Ectodermal cell (in vitro differentiated cells): ENCODE results near the gene C1orf56. TPM values are rescaled to one million over a fixed set of nuclear protein-coding genes. Genes with fewer than 3 reads are reported as not detected.

Experiments used
- H3K27ac ChIP-seq: 2 replicates; pipeline ENCODE4 v1.7.0; 2013; ENCODE audit warnings: mild to moderate bottlenecking, low read depth, low read length; ENCODE audit not compliant: insufficient read depth, poor library complexity, severe bottlenecking
- H3K27me3 ChIP-seq: 2 replicates; pipeline ENCODE4 v1.7.0; 2013; ENCODE audit warnings: mild to moderate bottlenecking, low read length; ENCODE audit not compliant: insufficient read depth, control insufficient read depth, poor library complexity, severe bottlenecking
- H3K36me3 ChIP-seq: one replicate; pipeline ENCODE4 v1.7.0; 2013; ENCODE audit warnings: low read length; ENCODE audit not compliant: control insufficient read depth, insufficient read depth
- H3K4me1 ChIP-seq: one replicate; pipeline ENCODE4 v1.7.0; 2013; ENCODE audit warnings: low read length; ENCODE audit not compliant: control insufficient read depth, insufficient read depth
- H3K4me3 ChIP-seq: 2 replicates; pipeline ENCODE4 v1.7.0; 2013; ENCODE audit warnings: low read depth, low read length, control low read depth; ENCODE audit not compliant: insufficient read depth
- H3K9me3 ChIP-seq: 2 replicates; pipeline ENCODE4 v1.7.0; 2013; ENCODE audit warnings: mild to moderate bottlenecking, low read length, moderate library complexity; ENCODE audit not compliant: control insufficient read depth
- WGBS, 2 experiments: methylation state at CpG; one replicate each; pipeline ENCODE4 v1.1.7; 2013; ENCODE audit warnings: missing lambda C conversion rate in 2 of 2; 5-methylcytosine and 5-hydroxymethylcytosine counted together
- polyA plus RNA-seq, 4 experiments: library from polyadenylated mRNA; stranded (reverse); fragments of 50-300 nt; gene quantifications; one replicate each; pipeline ENCODE4 v1.2.3, GENCODE V29; 2013

C1orf56 gene, protein sequence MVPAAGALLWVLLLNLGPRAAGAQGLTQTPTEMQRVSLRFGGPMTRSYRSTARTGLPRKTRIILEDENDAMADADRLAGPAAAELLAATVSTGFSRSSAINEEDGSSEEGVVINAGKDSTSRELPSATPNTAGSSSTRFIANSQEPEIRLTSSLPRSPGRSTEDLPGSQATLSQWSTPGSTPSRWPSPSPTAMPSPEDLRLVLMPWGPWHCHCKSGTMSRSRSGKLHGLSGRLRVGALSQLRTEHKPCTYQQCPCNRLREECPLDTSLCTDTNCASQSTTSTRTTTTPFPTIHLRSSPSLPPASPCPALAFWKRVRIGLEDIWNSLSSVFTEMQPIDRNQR
- 4.4 TPM for polyA plus RNA-seq (2013, experiment 1 of 4)
- 3.6 TPM for polyA plus RNA-seq (2013, experiment 2 of 4)
- 6.6 TPM for polyA plus RNA-seq (2013, experiment 3 of 4)
- polyA plus RNA-seq (2013, experiment 4 of 4), result 6.4 TPM

DNA sequence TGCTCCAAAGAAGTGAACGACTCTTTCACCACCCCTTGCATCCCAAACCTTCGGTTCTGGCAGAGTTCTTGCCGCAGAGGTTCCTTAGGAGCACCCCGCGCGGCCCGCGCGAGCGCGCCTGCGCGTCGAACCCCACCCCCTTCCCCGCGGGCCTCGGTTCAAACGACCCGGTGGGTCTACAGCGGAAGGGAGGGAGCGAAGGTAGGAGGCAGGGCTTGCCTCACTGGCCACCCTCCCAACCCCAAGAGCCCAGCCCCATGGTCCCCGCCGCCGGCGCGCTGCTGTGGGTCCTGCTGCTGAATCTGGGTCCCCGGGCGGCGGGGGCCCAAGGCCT lies at the start of gene C1orf56:
Gene C1orf56 (plus strand): TSS at position 161 of the 334 bp plus-strand sequence. CDS start 97 bp downstream, at position 258.
- no peaks in the 10 kb centered on the region for H3K36me3 ChIP-seq
- peaks cover 3% of the 10 kb centered on the region for H3K4me1 ChIP-seq
- 0 to 1% methylated on average over 29 of the region's 29 CpGs for WGBS, 2 experiments
- H3K27ac ChIP-seq, result peak within 1 kb of the TSS; percentile 71
- peak within 1 kb of the TSS; percentile 93 for H3K4me3 ChIP-seq
- no peaks in the 10 kb centered on the region for H3K9me3 ChIP-seq
- H3K27me3 ChIP-seq, result no peaks in the 10 kb centered on the region

DNA sequence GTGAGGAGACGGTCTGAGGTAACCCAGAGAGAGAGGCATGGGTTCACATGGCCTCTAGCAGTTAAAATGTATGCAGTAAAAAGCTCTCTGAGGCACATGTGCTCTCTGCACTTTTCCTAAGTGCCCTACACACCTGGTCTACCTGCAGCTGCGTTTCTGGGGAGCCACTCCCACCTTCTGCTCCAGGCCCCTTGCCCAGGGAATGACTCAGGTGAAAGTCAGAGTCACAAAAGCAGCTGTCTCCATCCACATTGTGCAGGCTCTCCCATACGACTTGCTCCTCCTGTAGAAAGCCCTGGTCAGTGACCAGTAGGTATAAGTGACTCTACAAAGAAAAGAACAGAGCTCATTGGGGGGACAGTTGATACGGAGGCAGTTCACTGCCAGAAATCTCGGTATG lies 49.6 kb upstream of the C1orf56 start:
- Histone ChIP-seq H3K9me3 (no peaks in the 10 kb centered on the region), H3K36me3 (no peaks in the 10 kb centered on the region), H3K27ac (no peak overlapping the region), H3K4me1 (peaks cover 4% of the 10 kb centered on the region), H3K4me3 (no peak overlapping the region), H3K27me3 (no peaks in the 10 kb centered on the region)
- 72 to 90% methylated on average over 4 to 5 of the region's 5 CpGs for WGBS, 2 experiments

DNA sequence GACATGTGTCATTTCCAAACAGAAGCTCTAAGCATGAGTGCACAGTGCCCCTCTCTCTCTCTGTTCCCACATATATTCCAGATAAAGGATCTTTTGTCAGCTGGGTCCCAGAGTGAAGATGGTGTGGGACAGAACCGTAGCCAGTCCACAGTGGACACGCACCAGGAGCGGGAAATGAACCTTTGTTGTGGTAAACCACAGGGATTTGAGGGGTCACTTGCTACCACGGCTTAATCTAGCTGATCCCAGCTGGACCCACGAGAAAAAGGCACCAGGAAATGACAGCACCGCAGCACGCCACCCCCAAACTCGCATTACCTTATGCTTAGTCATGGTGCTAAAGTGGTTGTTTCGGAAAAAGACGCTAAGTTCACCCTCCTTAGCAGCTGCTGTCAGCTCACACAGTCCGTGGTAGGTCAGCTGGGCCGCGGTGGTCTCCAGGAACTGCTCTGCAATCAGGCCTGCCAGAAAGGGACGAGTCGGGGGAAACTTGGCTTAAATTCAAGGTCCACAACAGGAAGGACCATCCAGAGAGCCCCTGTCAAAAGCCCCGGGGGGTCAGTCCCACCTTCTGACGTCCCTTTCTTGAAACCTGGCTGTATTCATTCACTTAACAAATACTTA lies 48.4 kb upstream of the C1orf56 start:
- Histone ChIP-seq H3K27ac (no peak overlapping the region), H3K27me3 (no peaks in the 10 kb centered on the region), H3K4me3 (no peak overlapping the region), H3K9me3 (no peaks in the 10 kb centered on the region), H3K36me3 (no peaks in the 10 kb centered on the region), H3K4me1 (peaks cover 4% of the 10 kb centered on the region)
- WGBS, 2 experiments, result 90 to 92% methylated on average over 17 of the region's 17 CpGs

DNA sequence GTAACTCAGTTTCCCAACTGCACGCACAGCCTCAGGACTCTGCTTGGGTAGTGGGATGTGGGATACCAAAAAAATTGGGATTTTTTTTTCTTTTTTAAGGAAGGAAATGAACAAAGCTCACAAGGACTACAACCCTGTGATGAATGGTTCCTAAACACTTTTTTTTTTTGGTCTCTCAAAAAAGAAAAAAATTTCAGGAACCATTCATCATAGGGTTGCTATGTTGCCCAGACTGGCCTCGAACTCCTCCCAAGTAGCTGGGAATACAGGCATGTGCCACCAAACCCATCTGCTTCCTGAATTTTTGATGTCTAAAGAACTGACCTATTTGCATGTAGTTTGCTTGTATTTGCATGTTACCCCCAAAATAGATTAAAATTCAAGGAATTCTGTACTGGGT lies 47.6 kb upstream of the C1orf56 start:
- Histone ChIP-seq H3K4me3 (no peak overlapping the region), H3K9me3 (no peaks in the 10 kb centered on the region), H3K36me3 (no peaks in the 10 kb centered on the region), H3K4me1 (peaks cover 4% of the 10 kb centered on the region), H3K27me3 (no peaks in the 10 kb centered on the region), H3K27ac (no peak overlapping the region)
- WGBS, 2 experiments, result 100% methylated on average over 2 of the region's 2 CpGs

DNA sequence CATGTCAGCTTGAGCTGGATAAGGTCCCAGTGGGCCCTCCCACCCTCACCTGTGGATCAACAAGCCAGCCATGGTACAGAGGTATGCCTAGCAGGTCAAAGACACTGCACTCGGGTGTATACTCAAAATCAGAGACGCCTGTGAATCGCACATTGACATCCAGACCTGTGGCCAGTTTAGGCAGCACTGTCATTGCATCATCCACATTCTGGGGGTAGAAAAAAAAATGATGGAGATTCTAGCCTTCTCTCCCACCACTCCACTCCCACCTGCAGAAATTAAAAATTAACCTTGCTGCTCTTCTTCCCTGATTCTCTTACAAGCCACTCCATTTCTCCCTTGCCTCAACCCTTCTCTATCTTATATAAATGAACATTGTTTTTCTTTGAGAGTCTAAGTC lies 47.1 kb upstream of the C1orf56 start:
- WGBS, 2 experiments, result 91 to 92% methylated on average over 3 of the region's 3 CpGs
- no peaks in the 10 kb centered on the region for H3K36me3 ChIP-seq

DNA sequence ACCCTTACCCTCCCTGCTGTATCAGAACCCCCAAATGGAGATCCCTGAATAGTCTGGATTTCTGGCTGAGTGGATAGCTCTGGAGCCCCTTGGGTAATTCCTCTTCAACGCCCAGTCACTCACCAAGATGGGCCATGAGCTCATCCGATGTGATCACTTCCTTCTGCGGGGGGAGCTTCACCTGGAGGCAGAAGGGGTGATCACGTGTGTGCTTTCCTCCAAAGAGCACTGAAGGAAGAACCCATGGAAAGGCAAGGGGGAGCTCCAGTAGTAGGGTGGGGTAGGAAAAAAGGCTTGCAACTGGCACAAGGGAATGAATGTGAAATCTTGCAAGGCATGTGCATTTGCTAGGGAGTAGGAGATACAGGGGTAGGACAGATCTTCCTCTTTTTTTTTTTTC lies 45.9 kb upstream of the C1orf56 start:
- Histone ChIP-seq H3K27ac (no peak overlapping the region), H3K27me3 (no peaks in the 10 kb centered on the region), H3K4me1 (peaks cover 9% of the 10 kb centered on the region), H3K9me3 (no peaks in the 10 kb centered on the region), H3K4me3 (no peak overlapping the region), H3K36me3 (no peaks in the 10 kb centered on the region)
- 88 to 90% methylated on average over 4 of the region's 4 CpGs for WGBS, 2 experiments

More for the DNA sequence above, 47.1 kb upstream of the C1orf56 start:
- no peak overlapping the region for H3K27ac ChIP-seq
- no peak overlapping the region for H3K4me3 ChIP-seq
- no peaks in the 10 kb centered on the region for H3K9me3 ChIP-seq
- no peaks in the 10 kb centered on the region for H3K27me3 ChIP-seq
- H3K4me1 ChIP-seq, result peaks cover 3% of the 10 kb centered on the region

DNA sequence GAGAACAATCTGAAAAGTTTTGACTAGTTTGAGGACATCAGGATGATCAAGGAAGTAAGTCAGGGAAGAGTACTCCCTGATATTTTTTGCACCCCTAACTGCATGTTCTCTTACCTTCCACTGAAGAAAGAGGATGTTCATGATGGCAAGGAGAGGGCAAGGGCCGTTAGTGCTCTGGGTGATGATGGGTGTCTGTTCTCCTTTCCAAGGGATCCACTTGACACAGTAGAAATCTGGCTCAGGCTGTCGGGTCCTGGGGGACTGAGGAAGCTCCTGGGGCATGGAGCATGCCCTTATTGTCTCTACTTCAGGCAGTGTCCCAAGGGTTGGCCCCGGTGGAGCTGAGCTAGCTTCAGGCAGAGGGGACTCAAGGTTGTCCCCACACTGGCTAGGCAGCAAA lies 45.5 kb upstream of the C1orf56 start:
- no peak overlapping the region for H3K27ac ChIP-seq
- 93 to 98% methylated on average over 3 of the region's 3 CpGs for WGBS, 2 experiments

DNA sequence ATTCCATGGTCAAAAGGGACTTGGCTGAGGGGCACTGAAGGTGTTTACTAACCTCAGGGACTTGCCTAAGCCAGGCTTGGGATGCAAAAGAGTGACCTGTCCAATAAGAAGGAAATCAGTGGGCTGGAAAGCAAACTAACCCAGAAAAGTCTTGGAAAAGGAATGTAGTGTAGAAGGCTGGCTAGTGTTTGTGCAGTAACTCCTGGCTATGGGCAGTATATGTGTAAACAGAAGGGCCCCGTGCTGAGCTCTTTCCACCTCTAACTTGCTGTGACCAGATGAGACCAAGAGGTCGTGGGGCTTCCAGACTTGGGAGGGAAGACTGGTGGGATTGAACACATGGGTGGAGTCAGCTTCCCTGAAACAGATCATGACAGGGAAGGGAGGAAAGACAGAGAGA lies 44.9 kb upstream of the C1orf56 start:
- no peaks in the 10 kb centered on the region for H3K9me3 ChIP-seq
- WGBS, 2 experiments, result 78 to 82% methylated on average over 2 of the region's 2 CpGs
- no peak overlapping the region for H3K27ac ChIP-seq
- H3K27me3 ChIP-seq, result no peaks in the 10 kb centered on the region
- H3K4me1 ChIP-seq, result peaks cover 9% of the 10 kb centered on the region
- H3K4me3 ChIP-seq, result no peak overlapping the region
- no peaks in the 10 kb centered on the region for H3K36me3 ChIP-seq

More for the DNA sequence above, 45.5 kb upstream of the C1orf56 start:
- no peaks in the 10 kb centered on the region for H3K36me3 ChIP-seq
- H3K4me1 ChIP-seq, result peaks cover 9% of the 10 kb centered on the region
- H3K9me3 ChIP-seq, result no peaks in the 10 kb centered on the region
- no peak overlapping the region for H3K4me3 ChIP-seq
- no peaks in the 10 kb centered on the region for H3K27me3 ChIP-seq

DNA sequence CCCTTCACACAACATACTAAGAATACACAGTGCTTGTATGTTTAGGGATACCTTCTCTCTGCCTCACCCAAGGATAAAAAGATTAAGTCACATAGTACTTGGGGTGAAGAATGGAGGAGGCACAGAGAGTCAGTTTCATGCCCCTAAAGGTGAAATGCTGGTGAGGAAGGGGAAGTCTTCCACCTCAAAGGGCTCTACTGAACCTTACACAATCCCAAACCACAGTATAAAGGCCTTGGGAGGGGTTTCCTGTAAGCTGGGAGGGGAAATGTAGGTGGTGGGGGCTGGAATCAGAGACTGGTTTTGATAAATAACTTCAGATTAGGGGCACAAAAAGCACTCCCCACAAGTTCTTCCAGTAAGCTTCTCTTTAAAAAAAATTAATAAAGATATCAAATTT lies 44.4 kb upstream of the C1orf56 start:
- Histone ChIP-seq H3K9me3 (no peaks in the 10 kb centered on the region), H3K27me3 (no peaks in the 10 kb centered on the region), H3K27ac (no peak overlapping the region), H3K36me3 (no peaks in the 10 kb centered on the region), H3K4me1 (peaks cover 9% of the 10 kb centered on the region), H3K4me3 (no peak overlapping the region)

DNA sequence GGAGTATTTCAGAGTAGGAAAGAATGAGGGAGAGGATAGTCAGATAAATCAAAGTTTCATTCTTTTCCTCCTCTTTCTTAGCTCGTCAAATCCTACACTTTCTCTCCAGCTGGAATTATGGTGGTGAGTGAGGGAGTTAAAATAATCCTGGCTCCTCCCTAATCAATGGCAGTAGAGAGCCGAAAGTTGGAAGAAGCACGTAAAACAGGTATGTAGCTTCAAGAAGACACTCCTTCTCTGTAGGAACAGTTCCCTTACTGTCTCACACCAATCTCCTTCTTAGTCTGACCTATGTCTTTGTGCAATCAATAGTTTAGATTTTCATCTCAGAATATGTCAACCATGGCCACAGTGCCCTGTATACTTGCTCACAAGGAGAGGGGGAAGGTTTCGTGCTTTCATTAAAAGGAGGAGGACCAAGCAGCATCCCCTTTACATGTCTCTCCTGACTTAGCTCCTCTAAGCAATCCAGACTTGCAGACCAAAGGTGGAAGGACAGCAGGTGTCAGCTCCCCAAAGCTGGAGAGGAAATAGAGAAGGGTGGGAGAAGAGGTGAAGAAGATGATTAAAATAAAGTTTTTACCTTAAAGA lies 41.7 kb upstream of the C1orf56 start:
- WGBS, 2 experiments, result 77 to 80% methylated on average over 3 of the region's 4 CpGs
- H3K36me3 ChIP-seq, result no peaks in the 10 kb centered on the region
- H3K27me3 ChIP-seq, result no peaks in the 10 kb centered on the region
- H3K9me3 ChIP-seq, result no peaks in the 10 kb centered on the region
- no peak overlapping the region for H3K27ac ChIP-seq
- H3K4me1 ChIP-seq, result peaks cover 9% of the 10 kb centered on the region
- peak overlapping the region; percentile 38 for H3K4me3 ChIP-seq
